GM19025 (cell line): Measurements from ENCODE around the gene ZBTB7C.

Source experiments
- ATAC-seq: cut with Tn5 transposase; IDR thresholded peaks from one replicate; pipeline ENCODE4 v1.9.1; 2021; ENCODE audit warnings: mild to moderate bottlenecking, low read depth, moderate library complexity; ENCODE audit not compliant: unreplicated experiment

The ZBTB7C gene

GRCh38 chr18:48106976-48107781 lies 302.0 kb downstream of the ZBTB7C start:
- ATAC-seq, result no peak

DNA sequence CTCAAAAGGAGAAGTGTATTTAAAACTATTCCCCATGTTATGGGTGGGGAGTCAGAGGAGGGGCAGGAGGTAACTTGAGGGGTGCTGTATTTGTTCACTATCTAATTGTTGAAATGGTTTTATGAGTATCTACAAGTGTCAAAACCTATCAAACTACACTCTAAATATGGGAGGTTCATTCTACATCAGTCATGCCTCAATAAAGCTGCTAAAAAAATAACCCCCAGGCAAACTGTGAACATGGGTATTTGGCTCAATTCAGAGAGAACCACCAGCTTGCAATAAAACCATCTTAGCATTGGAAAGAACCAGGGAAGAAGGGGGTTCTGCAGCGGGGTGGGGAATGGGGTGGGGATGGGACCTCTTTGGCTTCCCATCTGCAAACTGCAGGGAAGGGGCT lies 302.7 kb downstream of the ZBTB7C start:
- no peak for ATAC-seq

GRCh38 chr18:48105317-48105716 lies 303.9 kb downstream of the ZBTB7C start:
- ATAC-seq, result no peak

DNA sequence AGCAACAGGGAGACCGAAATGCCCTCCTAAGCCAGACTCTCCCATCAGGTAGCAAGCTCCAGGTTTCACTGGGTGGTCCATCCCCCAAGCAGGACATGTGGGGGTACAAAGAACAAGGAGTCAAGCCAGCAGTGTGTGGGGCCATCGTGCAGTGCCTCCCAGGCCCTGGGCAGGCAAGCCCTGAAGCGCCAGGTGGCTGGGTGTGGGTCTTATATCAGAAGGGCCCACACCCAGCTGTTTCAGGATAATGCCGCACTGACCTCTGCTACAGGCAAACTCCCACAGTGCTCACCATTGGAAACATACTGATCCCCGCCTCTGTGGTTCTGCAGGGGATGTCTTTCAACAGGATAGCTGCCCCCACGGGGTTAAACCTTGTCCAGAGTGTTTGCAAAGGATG lies 304.5 kb downstream of the ZBTB7C start:
- no peak for ATAC-seq

GRCh38 chr18:48100651-48101165 lies 308.5 kb downstream of the ZBTB7C start:
- no peak for ATAC-seq

- no peak for ATAC-seq
Measured at GRCh38 chr18:48100165-48100575, 309.0 kb downstream of the ZBTB7C start.

DNA sequence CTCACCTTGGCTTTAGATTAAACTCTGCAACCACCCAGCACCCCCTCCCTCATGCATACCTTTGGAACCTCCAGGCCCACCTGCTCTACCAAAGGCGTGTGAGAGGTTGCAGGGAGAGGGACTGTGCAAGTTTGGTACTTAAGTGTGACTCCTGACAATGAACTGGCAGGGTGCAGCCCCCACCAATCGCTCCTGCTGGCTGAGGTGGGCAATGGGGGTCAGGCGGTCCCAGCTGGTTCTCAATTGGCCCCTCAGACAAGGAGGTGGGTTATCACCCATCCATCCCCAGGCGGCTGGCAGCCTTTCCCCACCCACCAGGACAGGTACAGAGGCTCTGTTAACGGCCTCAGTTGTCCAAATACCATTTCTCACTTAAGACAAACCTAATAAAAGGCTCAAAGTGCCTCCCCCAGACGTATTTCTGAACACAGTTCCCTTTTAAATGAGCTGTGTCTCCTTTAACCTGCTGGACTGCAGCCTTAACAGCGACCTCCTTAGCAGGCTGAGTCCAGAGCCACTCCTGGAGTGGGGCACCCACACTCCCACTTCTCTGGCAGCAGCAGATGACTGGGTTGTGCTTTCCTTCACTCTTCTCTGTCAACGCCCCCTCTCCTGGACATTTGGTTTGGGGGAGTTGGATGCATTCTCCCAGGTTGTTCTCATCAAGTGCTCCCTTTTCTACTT lies 309.6 kb downstream of the ZBTB7C start:
- ATAC-seq, result no peak

DNA sequence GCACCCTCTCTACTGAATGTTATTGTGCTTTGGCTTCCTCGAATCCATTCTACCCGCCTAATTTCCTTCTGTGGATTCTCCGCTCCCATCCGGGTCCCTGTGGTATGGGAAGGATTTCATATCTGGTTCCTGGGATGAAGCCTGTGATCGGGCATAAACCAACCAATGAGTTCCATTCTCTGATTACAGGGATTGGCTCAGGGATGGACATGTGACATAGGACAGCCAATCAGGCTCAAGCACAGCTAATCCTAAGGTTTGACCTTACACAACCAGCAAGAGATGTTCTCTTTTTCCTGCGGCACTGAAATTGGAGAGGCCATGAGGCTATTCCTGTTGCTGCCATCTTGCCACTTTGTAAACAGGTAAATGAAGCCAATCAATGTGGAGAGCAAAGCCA lies 310.6 kb downstream of the ZBTB7C start:
- no peak for ATAC-seq

DNA sequence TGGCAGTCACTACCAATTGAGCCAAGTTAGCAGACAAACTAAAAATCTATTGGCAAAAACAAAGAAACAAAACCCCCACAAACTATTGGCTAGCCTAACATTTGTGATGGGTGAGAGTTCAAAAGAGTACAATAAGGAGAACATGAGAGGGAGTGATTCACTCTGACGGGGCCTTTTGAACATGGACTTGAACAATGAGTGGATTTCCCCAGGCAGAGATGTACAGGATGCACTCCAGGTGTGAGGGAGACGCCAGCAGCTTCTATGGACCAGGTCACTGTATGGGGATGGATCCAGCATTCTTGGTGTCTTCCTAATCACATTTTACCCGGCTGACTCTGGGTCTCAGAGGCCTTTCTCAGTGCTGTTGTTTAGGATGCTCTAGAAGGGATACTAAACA lies 311.2 kb downstream of the ZBTB7C start:
- ATAC-seq, result no peak

DNA sequence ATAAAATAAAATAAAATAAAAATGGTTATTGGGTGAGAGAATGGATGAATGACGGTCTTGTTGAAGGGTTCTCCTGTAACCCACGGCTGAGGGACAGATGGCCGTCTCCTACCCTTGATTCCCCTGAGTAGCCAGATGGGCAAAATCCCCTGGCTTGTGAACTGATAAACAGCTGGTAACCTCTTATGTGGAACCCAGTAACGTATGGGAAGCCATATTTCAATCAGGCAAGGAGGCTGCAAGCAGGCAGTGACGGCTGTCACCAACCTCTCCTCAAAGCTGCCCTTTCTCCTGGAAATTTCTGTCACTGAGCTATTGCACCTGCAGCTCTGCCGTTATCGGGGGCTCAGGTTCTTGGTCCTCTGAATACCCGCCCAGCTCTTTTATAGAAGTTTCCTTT lies 313.5 kb downstream of the ZBTB7C start:
- no peak for ATAC-seq

- ATAC-seq, result no peak
Measured at GRCh38 chr18:48093104-48093503, 316.1 kb downstream of the ZBTB7C start.

- ATAC-seq, result no peak
Measured at GRCh38 chr18:48091869-48092497, 317.2 kb downstream of the ZBTB7C start.

DNA sequence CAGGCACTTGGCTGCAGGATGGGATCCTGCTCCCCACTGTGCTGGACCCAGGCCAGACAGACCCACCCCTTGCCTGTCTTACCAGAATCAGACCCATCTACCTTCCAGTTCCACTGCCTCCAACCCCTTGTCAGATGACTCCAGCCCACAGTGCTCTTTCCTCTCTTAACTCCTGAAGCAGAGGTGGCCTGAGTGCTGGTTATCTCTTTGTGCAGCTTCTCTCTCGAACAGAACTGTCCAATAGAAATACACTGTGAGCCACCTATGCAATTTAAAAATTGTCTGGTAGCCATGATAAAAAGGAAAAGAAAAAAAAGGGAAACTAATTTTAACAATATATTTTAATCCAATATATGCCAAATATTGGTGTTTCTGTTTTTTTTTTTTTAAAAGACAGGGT lies 318.5 kb downstream of the ZBTB7C start:
- no peak for ATAC-seq

DNA sequence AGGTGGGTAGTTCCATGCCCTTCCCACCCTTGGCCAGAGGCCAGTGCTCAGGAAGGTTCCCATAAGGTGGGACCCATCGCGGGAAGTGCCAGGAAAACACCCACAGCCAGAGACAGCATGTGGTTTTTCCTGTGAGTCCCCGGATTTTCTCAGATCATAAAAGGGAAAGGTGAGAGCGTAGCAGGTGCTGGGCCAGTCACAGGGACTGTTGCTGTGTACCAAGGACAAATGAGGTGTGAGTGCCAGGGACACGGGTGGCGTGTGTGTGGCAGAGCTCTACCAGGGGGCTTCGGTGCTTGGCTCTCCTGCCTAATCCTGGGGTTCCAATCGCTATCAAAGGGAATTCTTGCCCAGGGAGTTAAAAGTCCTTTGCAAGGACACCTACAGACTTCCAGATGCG lies 319.2 kb downstream of the ZBTB7C start:
- no peak for ATAC-seq

GRCh38 chr18:48085781-48086487 lies 323.2 kb downstream of the ZBTB7C start:
- ATAC-seq, result no peak

DNA sequence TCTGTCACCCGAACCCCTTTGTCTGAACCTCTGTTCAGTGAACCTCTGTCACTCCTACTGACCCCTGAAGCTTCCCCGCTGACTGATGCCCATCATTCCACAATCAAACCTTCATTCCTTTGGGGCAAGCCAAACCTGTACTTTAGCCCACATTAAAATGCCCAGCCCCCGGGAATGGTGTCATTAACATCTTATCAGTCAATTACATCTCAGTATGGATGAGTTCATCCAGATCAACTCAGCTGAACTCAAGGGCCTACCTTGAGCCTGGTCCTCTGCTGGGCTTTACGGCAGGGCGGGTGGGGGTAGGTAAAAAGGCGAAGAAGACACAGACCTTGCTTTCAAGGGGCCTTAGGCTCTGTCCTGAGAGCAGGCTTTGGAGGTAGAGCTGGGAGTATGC lies 324.3 kb downstream of the ZBTB7C start:
- no peak for ATAC-seq

- no peak for ATAC-seq
Measured at GRCh38 chr18:48084041-48084757, 325.0 kb downstream of the ZBTB7C start.

DNA sequence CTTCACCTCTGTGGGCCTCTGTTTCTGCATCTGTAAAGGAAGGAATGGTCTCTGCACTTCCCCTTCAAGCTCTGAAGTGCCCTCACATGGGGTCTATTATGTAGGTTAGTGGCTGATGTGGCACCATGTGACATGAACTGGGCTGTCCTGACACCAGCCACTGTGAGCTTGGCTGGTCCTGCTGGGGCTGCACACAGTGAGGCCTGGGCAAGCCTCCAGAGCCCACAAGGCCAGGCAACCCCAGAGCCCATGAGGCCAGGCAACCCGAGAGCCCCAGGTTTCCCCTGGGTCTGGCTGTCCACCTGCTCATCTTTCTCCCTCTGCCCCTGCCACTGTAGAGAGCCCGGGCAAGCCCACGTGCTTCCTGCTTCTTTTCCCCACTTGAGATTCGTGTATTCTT lies 328.6 kb downstream of the ZBTB7C start:
- ATAC-seq, result no peak

DNA sequence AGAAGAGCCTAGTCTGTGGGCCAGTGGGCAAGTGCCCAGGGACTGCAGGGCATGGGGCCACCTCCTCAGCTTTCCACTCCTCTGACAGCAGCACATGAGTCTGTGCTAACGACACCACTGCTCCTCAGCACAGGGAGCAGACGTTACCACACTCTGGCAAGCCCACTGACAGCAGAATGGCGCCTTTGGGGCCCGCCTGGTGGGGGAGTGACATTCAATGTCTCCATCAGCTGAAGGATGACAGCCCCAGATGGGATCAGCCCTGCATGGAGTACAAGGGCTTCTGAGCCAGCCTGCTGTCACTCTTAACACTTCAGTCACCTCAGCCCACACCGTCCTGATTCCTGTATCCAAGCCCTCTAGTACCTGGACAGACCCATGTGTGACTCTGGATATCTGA lies 329.3 kb downstream of the ZBTB7C start:
- no peak for ATAC-seq

GRCh38 chr18:48078448-48078847 lies 330.7 kb downstream of the ZBTB7C start:
- ATAC-seq, result no peak
